Calu3 (cell line): ENCODE measurements around the gene SUMO3. TPM values are rescaled to one million over a fixed set of nuclear protein-coding genes. Genes with fewer than 3 reads are reported as not detected.

Experiments
- BruUV-seq: library from RNA; stranded (reverse); fragments of 400-500 nt; replicated peaks from 2 replicates; lab custom pipeline; 2021; lab: Mats Ljungman, UMichigan
- CTCF ChIA-PET: fragments of 300-600 bp; sonication (Branson Sonifier 250); formaldehyde crosslinking; loops from one replicate; lab custom pipeline; 2022; ENCODE audit warnings: antibody characterized with exemption; lab: Charles Lee
- DNase-seq: peaks from one replicate; pipeline ENCODE4 v3.0.0; 2022
- H3K27ac Mint-ChIP-seq: one replicate; pipeline ENCODE4 v1.8.0; 2022; ENCODE audit warnings: mixed read lengths; ENCODE audit not compliant: unreplicated experiment
- H3K27me3 Mint-ChIP-seq: one replicate; pipeline ENCODE4 v1.8.0; 2022; ENCODE audit warnings: mixed read lengths; ENCODE audit not compliant: unreplicated experiment
- H3K36me3 Mint-ChIP-seq: one replicate; pipeline ENCODE4 v1.8.0; 2022; ENCODE audit warnings: mild to moderate bottlenecking, moderate library complexity, mixed read lengths; ENCODE audit not compliant: insufficient read depth, unreplicated experiment
- H3K4me1 Mint-ChIP-seq: one replicate; pipeline ENCODE4 v1.8.0; 2022; ENCODE audit warnings: mild to moderate bottlenecking, low read depth, mixed read lengths; ENCODE audit not compliant: unreplicated experiment
- H3K4me3 Mint-ChIP-seq: one replicate; pipeline ENCODE4 v1.8.0; 2022; ENCODE audit warnings: mild to moderate bottlenecking, low read depth, moderate library complexity, mixed read lengths; ENCODE audit not compliant: unreplicated experiment
- H3K9me3 Mint-ChIP-seq: one replicate; pipeline ENCODE4 v1.8.0; 2022; ENCODE audit warnings: low read depth, mixed read lengths; ENCODE audit not compliant: unreplicated experiment
- CTCF ChIP-seq: fragments of 200-600 bp; IDR thresholded peaks from one replicate; pipeline ENCODE4 v1.8.0; 2022; ENCODE audit warnings: antibody characterized with exemption; ENCODE audit not compliant: unreplicated experiment
- intact Hi-C: fragments of 100-400 bp; cut with micrococcal nuclease; formaldehyde crosslinking; loops from one replicate; pipeline ENCODE4 v1.10.0; 2022; ENCODE audit not compliant: unreplicated experiment
- total RNA-seq: library from RNA; stranded (reverse); gene quantifications from 2 replicates; pipeline ENCODE4 v1.2.3, GENCODE V29; 2022

SUMO3 gene
- total RNA-seq, 1 experiment from 2014 or later, result 56.7 TPM

- no peak for TF ChIP-seq CTCF
- CTCF ChIA-PET, result interaction anchor here (0.8 kb wide), 1 partner anchor 165 kb away, joined by 7 read pairs; no protein-coding TSS in a partner anchor
- H3K36me3 Mint-ChIP-seq, result peaks cover 4% of the 10 kb centered on the region
- BruUV-seq, result no TSS peak
- H3K9me3 Mint-ChIP-seq, result no peaks in the 10 kb centered on the region
- no peak overlapping the region for H3K4me3 Mint-ChIP-seq
- no peak overlapping the region for H3K27ac Mint-ChIP-seq
- peaks cover 51% of the 10 kb centered on the region for H3K27me3 Mint-ChIP-seq
- intact Hi-C loops, result no loop called here
- peaks cover 15% of the 10 kb centered on the region for H3K4me1 Mint-ChIP-seq
- peak; percentile 43 for DNase-seq
Measured at GRCh38 chr21:44836666-44837471, 19.0 kb upstream of the SUMO3 start.

- Mint-ChIP-seq H3K4me1 (peaks cover 15% of the 10 kb centered on the region), H3K36me3 (peaks cover 4% of the 10 kb centered on the region), H3K27me3 (peaks cover 45% of the 10 kb centered on the region), H3K4me3 (no peak overlapping the region), H3K27ac (no peak overlapping the region), H3K9me3 (no peaks in the 10 kb centered on the region)
- intact Hi-C loops, result no loop called here
- no TSS peak for BruUV-seq
- DNase-seq, result no peak
- CTCF ChIA-PET, result no interaction called here
- TF ChIP-seq CTCF, result no peak
Measured at GRCh38 chr21:44836349-44836665, 18.4 kb upstream of the SUMO3 start.

- intact Hi-C loops, result no loop called here
- peaks cover 38% of the 10 kb centered on the region for H3K27me3 Mint-ChIP-seq
- CTCF ChIA-PET, result no interaction called here
- no peak overlapping the region for H3K4me3 Mint-ChIP-seq
- no peak overlapping the region for H3K27ac Mint-ChIP-seq
- DNase-seq, result no peak
- TF ChIP-seq CTCF, result no peak
- peaks cover 15% of the 10 kb centered on the region for H3K4me1 Mint-ChIP-seq
- H3K36me3 Mint-ChIP-seq, result peaks cover 4% of the 10 kb centered on the region
- BruUV-seq, result no TSS peak
- H3K9me3 Mint-ChIP-seq, result no peaks in the 10 kb centered on the region
Measured at GRCh38 chr21:44835647-44835973, 17.7 kb upstream of the SUMO3 start.

- H3K27me3 Mint-ChIP-seq, result peaks cover 33% of the 10 kb centered on the region
- H3K4me3 Mint-ChIP-seq, result no peak overlapping the region
- peaks cover 15% of the 10 kb centered on the region for H3K4me1 Mint-ChIP-seq
- intact Hi-C loops, result no loop called here
- no peak for TF ChIP-seq CTCF
- no TSS peak for BruUV-seq
- DNase-seq, result peak; percentile 11
- CTCF ChIA-PET, result no interaction called here
- peaks cover 4% of the 10 kb centered on the region for H3K36me3 Mint-ChIP-seq
- H3K27ac Mint-ChIP-seq, result no peak overlapping the region
- H3K9me3 Mint-ChIP-seq, result no peaks in the 10 kb centered on the region
Measured at GRCh38 chr21:44834951-44835646, 17.2 kb upstream of the SUMO3 start.
